ENCODE data around the gene LRRC9.

GRCh38 chr14:60095781-60096450 lies 176.0 kb downstream of the LRRC9 start:
- no peak for TF ChIP-seq GATA3 (IDR thresholded peaks at IDR 0.05; ENCODE audit: low read depth, low read length)
- no peak for TF ChIP-seq GATA2 (IDR thresholded peaks at IDR 0.05; ENCODE audit: low read depth, low read length)

Data from SH-SY5Y (cell line).